GM19328 (cell line): Measurements from ENCODE around the gene SRCAP.
A peak's percentile ranks its signal among the peaks of the same experiment; 100 is the strongest.

Source experiments
- ATAC-seq: cut with Tn5 transposase; IDR thresholded peaks from one replicate; pipeline ENCODE4 v1.9.1; 2021; ENCODE audit warnings: mild to moderate bottlenecking, moderate library complexity; ENCODE audit not compliant: unreplicated experiment

The SRCAP gene

GRCh38 chr16:30698816-30699614 lies at the start of gene SRCAP:
Gene SRCAP, plus strand, starts transcription at chr16:30699171. Its CDS starts 1,654 bp downstream, at chr16:30700825.
- peak; percentile 30 for ATAC-seq

GRCh38 chr16:30649725-30650368 lies 49.1 kb upstream of the SRCAP start:
- no peak for ATAC-seq

GRCh38 chr16:30650369-30651123 lies 48.4 kb upstream of the SRCAP start, which contains the start of gene PRR14:
Gene PRR14, plus strand, starts transcription at chr16:30650960. Its CDS starts 686 bp downstream, at chr16:30651646.
- peak; percentile 62 for ATAC-seq

GRCh38 chr16:30651124-30652004 lies 47.6 kb upstream of the SRCAP start:
- peak; percentile 45 for ATAC-seq

DNA sequence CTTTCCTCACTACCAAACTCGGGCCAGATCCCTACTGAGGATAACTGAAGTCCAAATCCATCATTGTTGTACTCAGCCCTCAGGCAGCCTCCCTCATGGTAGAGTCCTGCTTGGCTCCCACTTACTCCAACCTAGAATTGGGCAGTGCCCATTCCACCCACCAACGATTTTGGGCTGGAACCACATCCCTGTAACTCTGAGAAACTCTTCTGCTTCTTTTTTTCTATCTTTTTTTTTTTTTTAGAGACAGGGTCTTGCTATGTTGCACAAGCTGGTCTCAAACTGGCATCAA lies 47.0 kb upstream of the SRCAP start:
- no peak for ATAC-seq

- no peak for ATAC-seq
Observed at GRCh38 chr16:30652718-30653117, 46.3 kb upstream of the SRCAP start.

GRCh38 chr16:30654856-30655255 lies 44.1 kb upstream of the SRCAP start:
- ATAC-seq: no peak

GRCh38 chr16:30655815-30656347 lies 43.1 kb upstream of the SRCAP start:
- ATAC-seq: no peak

DNA sequence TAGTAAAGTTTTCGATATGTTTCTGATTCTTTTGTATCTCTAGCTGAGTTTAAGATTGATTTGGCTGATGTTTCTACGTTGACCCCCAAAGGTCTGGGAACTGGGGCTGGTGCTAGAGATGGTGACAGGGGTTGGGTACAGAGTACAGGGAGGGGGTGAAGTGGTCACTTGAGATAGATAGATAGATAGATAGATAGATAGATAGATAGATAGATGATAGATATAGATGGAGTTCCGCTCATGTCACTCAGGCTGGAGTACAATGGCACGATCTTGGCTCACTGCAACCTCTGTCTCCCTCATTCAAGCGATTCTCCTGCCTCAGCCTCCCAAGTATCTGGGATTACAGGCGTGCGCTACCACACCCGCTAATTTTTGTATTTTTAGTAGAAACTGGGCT lies 42.6 kb upstream of the SRCAP start:
- no peak for ATAC-seq

GRCh38 chr16:30656974-30657865 lies 41.8 kb upstream of the SRCAP start:
- ATAC-seq: no peak

GRCh38 chr16:30657866-30658730 lies 40.9 kb upstream of the SRCAP start, which contains the start of gene FBRS:
Gene FBRS, plus strand, starts transcription at chr16:30658431. Its CDS starts 1,088 bp downstream, at chr16:30659519.
- peak; percentile 67 for ATAC-seq

- ATAC-seq: peak; percentile 43
Observed at GRCh38 chr16:30658731-30659506, 40.1 kb upstream of the SRCAP start.

DNA sequence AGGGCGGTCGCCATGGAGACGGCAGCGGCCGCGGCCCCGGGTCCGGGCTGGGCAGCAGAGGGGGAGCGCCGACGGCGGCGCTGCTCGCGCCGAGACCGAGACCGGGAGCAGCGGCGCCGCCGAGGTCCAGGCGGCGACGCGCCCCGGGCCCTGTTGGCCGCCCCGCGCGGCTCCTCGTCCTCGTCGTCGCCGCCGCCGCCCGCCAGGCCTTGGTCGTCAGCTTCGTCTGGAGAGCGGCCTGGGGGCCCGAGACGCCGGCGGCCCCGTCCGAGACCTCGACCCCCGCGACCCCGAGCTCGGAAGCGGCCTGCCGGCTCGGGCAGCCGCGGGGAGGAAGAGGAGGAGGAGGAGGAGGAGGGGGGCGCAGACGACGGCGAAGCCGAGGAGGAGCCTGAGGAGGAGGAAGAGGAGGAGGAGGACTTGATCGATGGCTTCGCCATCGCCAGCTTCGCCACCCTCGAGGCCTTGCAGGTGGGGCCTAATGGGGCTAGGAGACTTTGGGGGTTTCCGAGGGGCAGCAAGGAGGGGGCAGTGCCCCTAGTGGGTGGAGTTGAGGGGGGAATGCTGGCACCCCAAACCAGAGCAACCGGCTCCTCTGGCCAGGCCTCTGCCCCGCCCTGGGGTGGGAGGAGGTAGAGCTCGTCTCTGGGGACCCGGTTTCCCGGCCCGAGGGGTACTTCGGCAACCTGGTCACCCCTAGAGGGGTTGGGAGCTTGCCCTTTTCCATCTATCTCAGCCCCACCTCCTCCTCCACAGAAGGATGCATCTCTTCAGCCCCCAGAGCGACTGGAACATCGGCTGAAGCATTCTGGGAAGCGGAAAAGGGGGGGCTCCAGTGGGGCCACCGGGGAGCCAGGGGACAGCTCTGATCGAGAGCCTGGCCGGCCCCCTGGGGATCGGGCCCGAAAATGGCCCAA lies 39.2 kb upstream of the SRCAP start:
- ATAC-seq: no peak

DNA sequence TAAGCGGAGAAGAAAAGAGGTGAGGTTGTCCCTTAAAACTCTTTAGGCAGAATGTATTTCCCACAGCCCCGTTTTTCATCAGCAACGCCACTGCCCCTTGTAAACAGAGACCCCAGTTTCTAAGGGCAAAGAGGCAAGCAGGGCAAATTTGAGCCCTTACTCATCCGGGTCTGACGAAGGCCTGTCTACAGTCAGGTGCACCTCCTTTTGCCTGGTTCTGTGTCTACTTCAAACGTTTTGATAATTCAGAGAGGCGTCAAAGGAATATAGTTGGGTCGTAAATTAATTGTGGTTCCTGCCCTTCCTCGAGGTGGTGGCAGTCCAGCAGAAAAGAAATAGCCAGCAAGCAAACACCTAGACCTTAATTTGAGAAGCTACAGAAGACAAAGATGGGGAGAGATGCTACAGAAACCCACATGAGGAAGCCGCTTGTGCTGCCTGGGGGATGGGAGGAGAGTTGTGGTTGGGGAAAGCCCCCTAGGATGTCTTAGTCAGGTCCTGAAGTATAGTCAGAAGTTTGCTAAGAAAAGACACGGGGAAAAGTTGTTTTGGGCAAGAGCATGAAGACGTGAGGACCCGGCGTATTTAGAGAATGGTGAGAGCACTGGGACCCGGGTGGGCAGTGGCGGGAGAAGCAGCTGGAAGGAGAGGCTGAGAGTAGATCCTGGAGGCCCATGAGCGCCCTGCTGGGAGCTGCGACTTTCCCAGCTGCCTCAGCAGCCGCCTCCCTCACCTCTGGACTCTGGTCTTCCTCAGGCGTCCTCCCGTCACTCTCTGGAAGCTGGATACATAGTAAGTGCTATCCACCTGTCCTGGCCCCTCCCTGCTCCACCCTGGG lies 38.3 kb upstream of the SRCAP start:
- ATAC-seq: no peak

- ATAC-seq: no peak
Observed at GRCh38 chr16:30662449-30662848, 36.5 kb upstream of the SRCAP start.

DNA sequence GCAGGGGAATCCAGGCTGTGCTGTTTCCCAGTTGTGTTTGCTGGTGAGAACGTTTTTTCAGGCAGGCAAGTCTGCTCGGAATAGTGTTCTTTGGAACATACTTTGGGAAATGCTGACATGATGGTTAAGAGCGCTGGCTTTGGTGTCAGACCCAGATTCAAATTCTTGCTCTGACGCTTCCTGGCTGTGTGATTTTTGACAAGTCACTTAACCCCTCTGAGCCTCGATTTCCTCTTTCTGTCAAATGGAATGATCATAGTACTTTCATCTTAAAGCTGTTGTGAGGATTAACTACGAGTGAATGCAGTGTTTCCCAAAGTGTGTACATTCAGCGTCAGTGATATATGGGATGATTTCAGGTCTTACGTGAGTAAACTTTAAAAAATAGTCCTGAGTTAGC lies 35.9 kb upstream of the SRCAP start:
- no peak for ATAC-seq
